ENCODE measurements around the gene ZNF71. TPM values are rescaled to one million over a fixed set of nuclear protein-coding genes. Genes with fewer than 3 reads are reported as not detected.

The ZNF71 gene
- total and polyA plus RNA-seq, 2 of the 8 experiments (the other 6 are each of a cell fraction or from before 2014, with no cell fraction given): 8.2 to 12.4 TPM

- FAIRE-seq: no peak
- Histone ChIP-seq H3K23me2 (ENCODE audit: low read depth, low read length) (peaks cover 14% of the 10 kb centered on the region), H2BK20ac (ENCODE audit: low read length) (no peak overlapping the region), H3K36me3 (ENCODE audit: control insufficient read depth in 2 of 4, insufficient read depth in 4 of 4, low read length in 3 of 4) (peaks cover 0 to 8% (median 3%) of the 10 kb centered on the region in 4 experiments; a peak in 5 of 8 replicates), H3K9me3 (ENCODE audit: insufficient read depth in 2 of 2, low read depth in 1 of 2, low read length in 1 of 2) (0 out of 4 replicates have a peak, but pooled peaks cover 0 to 5% of the 10 kb centered on the region in 2 experiments), H3K4me3 (ENCODE audit: extremely low read depth in 1 of 4, insufficient read depth in 2 of 4, low read depth in 3 of 4, low read length in 4 of 4) (peak overlapping the region in 1 of 4 experiments; percentile 76; a peak in 2 of 8 replicates), H3K14ac (ENCODE audit: insufficient read length) (no peak overlapping the region), H3K18ac (ENCODE audit: extremely low read depth, low read length) (no peak overlapping the region), H4K8ac (ENCODE audit: extremely low read depth, insufficient read depth, low read length) (no peak overlapping the region), H3K27me3 (replicated peaks in 1 of 4; ENCODE audit: control insufficient read depth in 3 of 4, extremely low read depth in 1 of 4, insufficient read depth in 3 of 4, low read length in 3 of 4) (no peaks in the 10 kb centered on the region), H3K4me1 (replicated peaks in 1 of 4; ENCODE audit: control insufficient read depth in 3 of 4, insufficient read depth in 4 of 4, low read length in 3 of 4) (peaks cover 0 to 3% (median 1%) of the 10 kb centered on the region in 4 experiments; a peak in 2 of 7 replicates), H4K5ac (ENCODE audit: insufficient read length, low read depth, low read length) (no peak overlapping the region), H2AFZ (ENCODE audit: low read length) (no peak overlapping the region), H3K4me2 (ENCODE audit: insufficient read depth in 1 of 2, low read depth in 2 of 2, low read length in 2 of 2) (peak overlapping the region in 1 of 2 experiments; percentile 99; a peak in 1 of 4 replicates), H3K27ac (ENCODE audit: low read depth, low read length) (no peak overlapping the region), H3K23ac (ENCODE audit: insufficient read length) (no peak overlapping the region), H3K79me1 (ENCODE audit: low read depth, low read length) (peaks cover 10% of the 10 kb centered on the region), H3K4ac (replicated peaks; ENCODE audit: insufficient read length, low read depth, low read length) (no peak overlapping the region), H2BK120ac (replicated peaks; ENCODE audit: low read depth, low read length) (no peak overlapping the region), H4K91ac (replicated peaks; ENCODE audit: insufficient read length, low read length) (no peak overlapping the region), H2BK5ac (ENCODE audit: low read depth, low read length) (no peak overlapping the region), H4K20me1 (replicated peaks in 1 of 2; ENCODE audit: control insufficient read depth in 1 of 2, insufficient read depth in 2 of 2, low read length in 2 of 2) (peaks cover 0 to 6% of the 10 kb centered on the region in 2 experiments), H3K79me2 (ENCODE audit: control insufficient read depth in 1 of 2, insufficient read depth in 2 of 2, low read length in 2 of 2) (peaks cover 0 to 29% of the 10 kb centered on the region in 2 experiments; a peak in 2 of 4 replicates), H2BK12ac (ENCODE audit: low read depth, low read length) (no peak overlapping the region), H2BK15ac (ENCODE audit: low read length) (no peak overlapping the region), H3K56ac (replicated peaks; ENCODE audit: insufficient read length, low read depth, low read length) (no peak overlapping the region), H3K9ac (replicated peaks in 1 of 4; ENCODE audit: extremely low read depth in 1 of 4, low read depth in 3 of 4, low read length in 3 of 4) (no peak overlapping the region), H2AK5ac (ENCODE audit: low read depth, low read length) (no peak overlapping the region)
- 86% methylated on average over 4 of the region's 4 CpGs; no CpG with 5 or more reads in 1 of the 2 experiments for WGBS, 2 experiments (ENCODE audit: extremely low coverage in 1 of 2, insufficient coverage in 1 of 2, insufficient read length in 1 of 2, insufficient replicate concordance in 2 of 2, low coverage in 1 of 2, low lambda C conversion rate in 2 of 2, missing lambda C conversion rate in 1 of 2)
- ChIA-PET CTCF (ENCODE audit: partially characterized antibody) (no interaction called here), POLR2A (ENCODE audit: partially characterized antibody) (no interaction called here)
- no peak for DNase-seq (ENCODE audit: low read depth in 1 of 2, low spot score in 2 of 2)
- TF ChIP-seq POU5F1 (IDR thresholded peaks at IDR 0.05; ENCODE audit: low read depth, low read length): no peak
- TF ChIP-seq SP2 (IDR thresholded peaks at IDR 0.05; ENCODE audit: low read length): no peak
- TF ChIP-seq CBX5 (IDR thresholded peaks at IDR 0.05; ENCODE audit: low read depth, low read length): no peak
- TF ChIP-seq TAF1 (IDR thresholded peaks at IDR 0.05; ENCODE audit: low read depth, low read length): no peak
- TF ChIP-seq CHD2 (IDR thresholded peaks at IDR 0.05; ENCODE audit: low read length): no peak
- TF ChIP-seq TEAD4 (IDR thresholded peaks at IDR 0.05; ENCODE audit: low read depth, low read length): no peak
- no peak for TF ChIP-seq JUND (IDR thresholded peaks at IDR 0.05; ENCODE audit: low read length)
- no peak for TF ChIP-seq BCL11A (IDR thresholded peaks at IDR 0.05; ENCODE audit: low read depth in 2 of 2, low read length in 2 of 2)
- TF ChIP-seq E2F6 (IDR thresholded peaks at IDR 0.05): no peak
- TF ChIP-seq MAX (IDR thresholded peaks at IDR 0.05): no peak
- no peak for TF ChIP-seq POLR2A (IDR thresholded peaks at IDR 0.05; ENCODE audit: control extremely low read depth in 1 of 2, low read depth in 2 of 2, low read length in 2 of 2)
- no peak for TF ChIP-seq NRF1 (IDR thresholded peaks at IDR 0.05; ENCODE audit: low read depth, low read length)
- TF ChIP-seq RXRA (IDR thresholded peaks at IDR 0.05; ENCODE audit: insufficient read depth, low read depth, low read length): no peak
- TF ChIP-seq TCF12 (IDR thresholded peaks at IDR 0.05; ENCODE audit: low read depth, low read length): no peak
- no peak for TF ChIP-seq EGR1 (IDR thresholded peaks at IDR 0.05; ENCODE audit: borderline replicate concordance, low read depth, low read length)
These were observed 1.6 kb downstream of the ZNF71 start for GRCh38 chr19:56596676-56597075.

All from H1 (cell line).